Measurements from ENCODE around the gene CD2. TPM values are rescaled to one million over a fixed set of nuclear protein-coding genes. Genes with fewer than 3 reads are reported as not detected.
A peak's percentile ranks its signal among the peaks of the same experiment; 100 is the strongest.

The CD2 gene
- total RNA-seq, 2 experiments from 2014 or later: 150 to 151 TPM

GRCh38 chr1:116735246-116735645, 19.0 kb upstream of the CD2 start:
- Mint-ChIP-seq H3K4me1 (ENCODE audit: low read depth) (peaks cover 34% of the 10 kb centered on the region), H3K9me3 (no peaks in the 10 kb centered on the region), H3K27me3 (no peaks in the 10 kb centered on the region), H3K27ac (no peak overlapping the region), H3K36me3 (ENCODE audit: low read depth) (peaks cover 5% of the 10 kb centered on the region), H3K4me3 (no peak overlapping the region)
- CTCF ChIA-PET: no interaction called here
- no peaks in the 10 kb centered on the region for H3K27me3 ChIP-seq (ENCODE audit: control insufficient read depth in 1 of 2, insufficient read depth in 2 of 2, low read length in 2 of 2)
- H3K36me3 ChIP-seq (ENCODE audit: insufficient read depth, low read length): no peaks in the 10 kb centered on the region
- peaks cover 38% of the 10 kb centered on the region for H3K4me1 ChIP-seq (ENCODE audit: insufficient read depth, low read length)
- no peaks in the 10 kb centered on the region for H3K9me3 ChIP-seq (ENCODE audit: control insufficient read depth in 1 of 2, insufficient read depth in 1 of 2, low read length in 2 of 2)
- TF ChIP-seq CTCF (IDR thresholded peaks at IDR 0.05): no peak
- DNase-seq (no peak), ATAC-seq (ENCODE audit: poor library complexity) (no peak)
- POLR2A ChIA-PET: no interaction called here
- no peak overlapping the region for H3K4me3 ChIP-seq (ENCODE audit: low read length)
- no peak overlapping the region for H3K27ac ChIP-seq (ENCODE audit: low read depth in 1 of 2, low read length in 2 of 2)
- intact Hi-C loops (cut with DNase I, micrococcal nuclease): loop anchor here in 1 of 2 experiments (5.0 kb wide), 1 partner anchor 147 kb away; no protein-coding TSS in a partner anchor

GRCh38 chr1:116737020-116737854, 17.0 kb upstream of the CD2 start:
- Mint-ChIP-seq H3K27ac (peak overlapping the region; percentile 99), H3K4me1 (ENCODE audit: low read depth) (peaks cover 45% of the 10 kb centered on the region), H3K4me3 (peak overlapping the region; percentile 76), H3K36me3 (ENCODE audit: low read depth) (peaks cover 5% of the 10 kb centered on the region), H3K9me3 (no peaks in the 10 kb centered on the region), H3K27me3 (no peaks in the 10 kb centered on the region)
- DNase-seq (peak; percentile 66 to 90 (median 73)), ATAC-seq (ENCODE audit: poor library complexity) (peak; percentile 67)
- Histone ChIP-seq H3K4me3 (ENCODE audit: low read length) (peak overlapping the region; percentile 28), H3K9me3 (ENCODE audit: control insufficient read depth in 1 of 2, insufficient read depth in 1 of 2, low read length in 2 of 2) (peaks cover 0 to 11% of the 10 kb centered on the region in 2 experiments), H3K36me3 (ENCODE audit: insufficient read depth, low read length) (no peaks in the 10 kb centered on the region), H3K4me1 (ENCODE audit: insufficient read depth, low read length) (peaks cover 57% of the 10 kb centered on the region), H3K27me3 (ENCODE audit: control insufficient read depth in 1 of 2, insufficient read depth in 2 of 2, low read length in 2 of 2) (no peaks in the 10 kb centered on the region), H3K27ac (ENCODE audit: low read depth in 1 of 2, low read length in 2 of 2) (peak overlapping the region; percentile 93 to 98)
- ChIA-PET CTCF (interaction anchor here (0.5 to 3.4 kb wide), 35 partner anchors 11 to 327 kb away, joined by 3 to 74 read pairs (median 5); partner anchors contain the start of genes CD2 and TTF2), POLR2A (interaction anchor here (0.5 to 5.5 kb wide), 19 partner anchors 9 to 323 kb away, joined by 3 to 235 read pairs (median 10); partner anchors contain the start of genes CD2 and TTF2)
- intact Hi-C loops (cut with DNase I, micrococcal nuclease): loop anchor here (1.0 to 5.0 kb wide), 6 partner anchors 32 to 320 kb away; no protein-coding TSS in a partner anchor
- TF ChIP-seq CTCF (IDR thresholded peaks at IDR 0.05): peak; percentile 97

- DNase-seq (peak in 6 of 14 experiments; percentile 18 to 77 (median 49)), ATAC-seq (ENCODE audit: poor library complexity) (peak; percentile 44)
- peak overlapping the region; percentile 99 for H3K27ac Mint-ChIP-seq
- H3K4me1 Mint-ChIP-seq (ENCODE audit: low read depth): peaks cover 47% of the 10 kb centered on the region
- H3K27ac ChIP-seq (ENCODE audit: low read depth in 1 of 2, low read length in 2 of 2): peak overlapping the region; percentile 93 to 98
- no peaks in the 10 kb centered on the region for H3K27me3 ChIP-seq (ENCODE audit: control insufficient read depth in 1 of 2, insufficient read depth in 2 of 2, low read length in 2 of 2)
- no peaks in the 10 kb centered on the region for H3K36me3 ChIP-seq (ENCODE audit: insufficient read depth, low read length)
- ChIA-PET POLR2A (interaction anchor here (0.5 to 5.5 kb wide), 24 partner anchors 8 to 322 kb away, joined by 3 to 235 read pairs (median 5); partner anchors contain the start of genes CD2 and TTF2), CTCF (interaction anchor here (0.5 to 3.4 kb wide), 37 partner anchors 12 to 327 kb away, joined by 3 to 74 read pairs (median 5); partner anchors contain the start of genes CD2 and TTF2)
- peaks cover 57% of the 10 kb centered on the region for H3K4me1 ChIP-seq (ENCODE audit: insufficient read depth, low read length)
- H3K9me3 ChIP-seq (ENCODE audit: control insufficient read depth in 1 of 2, insufficient read depth in 1 of 2, low read length in 2 of 2): peaks cover 6 to 17% of the 10 kb centered on the region in 2 experiments
- H3K27me3 Mint-ChIP-seq: no peaks in the 10 kb centered on the region
- H3K36me3 Mint-ChIP-seq (ENCODE audit: low read depth): peaks cover 8% of the 10 kb centered on the region
- TF ChIP-seq CTCF (IDR thresholded peaks at IDR 0.05): no peak
- no peak overlapping the region for H3K4me3 ChIP-seq (ENCODE audit: low read length)
- H3K4me3 Mint-ChIP-seq: peak overlapping the region; percentile 76
- H3K9me3 Mint-ChIP-seq: peaks cover 1% of the 10 kb centered on the region
- intact Hi-C loops (cut with DNase I, micrococcal nuclease): loop anchor here (1.0 to 5.0 kb wide), 10 partner anchors 16 to 319 kb away; partner anchors contain the start of gene CD2 (in 1 of the 2)
Observed at GRCh38 chr1:116737855-116738321, 16.3 kb upstream of the CD2 start.
